ENCODE results near the gene HGF.

DNA sequence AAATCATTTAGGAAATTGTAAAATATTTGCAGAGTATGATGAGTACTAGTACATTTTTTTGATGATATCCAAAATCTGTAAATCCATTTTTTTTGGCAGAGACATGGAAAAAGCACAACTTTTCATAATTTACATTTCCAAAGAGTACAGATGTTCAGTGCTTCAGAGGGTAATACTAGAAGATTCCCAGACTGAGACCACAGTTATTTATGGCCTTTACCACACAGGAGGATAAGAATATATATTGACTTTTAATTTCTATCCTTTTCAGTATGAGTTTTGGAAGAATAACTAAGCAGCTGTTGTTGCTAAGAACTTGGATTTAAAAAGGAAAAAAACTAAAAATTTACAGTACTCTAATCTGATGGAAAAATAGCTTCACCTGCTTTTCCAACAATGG lies 61.9 kb downstream of the HGF start:
- TF ChIP-seq GATA2 (IDR thresholded peaks at IDR 0.05; ENCODE audit: low read depth, low read length) (no peak), GATA3 (IDR thresholded peaks at IDR 0.05; ENCODE audit: low read depth, low read length) (no peak)

Measured in SH-SY5Y (cell line).